ENCODE data around the gene KCNJ12. TPM values are rescaled to one million over a fixed set of nuclear protein-coding genes. Genes with fewer than 3 reads are reported as not detected.
"Not testable (repeated sequence)": the region's sequence is repeated elsewhere in the genome, so short reads cannot be mapped to it uniquely, and the experiment has no call there.

KCNJ12 gene
- total and polyA plus RNA-seq, 8 donors: 0.09 to 0.37 (median 0.14) TPM

GRCh38 chr17:21424697-21425096, 48.5 kb downstream of the KCNJ12 start:
- not testable (repeated sequence) for H3K4me3 ChIP-seq, H3K36me3 ChIP-seq, FAIRE-seq, H3K9me3 ChIP-seq, H3K27me3 ChIP-seq, H3K4me1 ChIP-seq, ATAC-seq, H3K27ac ChIP-seq
- DNase-seq: peak in 2 of 6 donors; percentile 46 to 54
- intact Hi-C loops (cut with DNase I): loop anchor here in 1 of 3 donors (5.0 kb wide), 1 partner anchor 283 kb away; no protein-coding TSS in a partner anchor
- 79 to 84% methylated on average over 7 of the region's 7 CpGs for WGBS, 2 donors

DNA sequence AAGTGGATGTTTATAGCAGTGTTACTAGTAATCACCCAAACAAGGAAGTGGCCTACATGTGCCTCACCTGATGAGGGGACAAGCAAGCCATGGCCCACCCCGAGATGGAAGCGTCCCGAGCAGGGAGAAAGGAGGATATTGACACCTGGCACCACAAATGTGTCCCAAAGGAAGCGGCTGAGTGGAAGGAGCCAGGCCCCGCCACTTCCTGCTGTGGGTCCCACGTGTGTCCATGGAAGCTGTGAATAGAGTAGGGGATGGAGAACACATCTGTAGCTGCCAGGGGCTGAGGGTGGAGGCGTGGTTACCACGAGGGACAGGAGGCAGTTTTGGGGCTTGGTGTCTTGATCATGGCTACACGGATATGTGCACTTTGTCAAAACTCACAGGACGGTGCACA, 49.2 kb downstream of the KCNJ12 start:
- H3K27me3 ChIP-seq: no peaks in the 10 kb centered on the region
- DNase-seq (no peak), ATAC-seq (no peak), FAIRE-seq (no peak)
- H3K9me3 ChIP-seq: no peaks in the 10 kb centered on the region
- intact Hi-C loops (cut with DNase I): no loop called here
- no peaks in the 10 kb centered on the region for H3K4me1 ChIP-seq
- no peak overlapping the region for H3K4me3 ChIP-seq
- H3K36me3 ChIP-seq: no peaks in the 10 kb centered on the region
- no peak overlapping the region for H3K27ac ChIP-seq
- TF ChIP-seq CTCF (IDR thresholded peaks at IDR 0.05): no peak
- WGBS, 2 donors: 59 to 61% methylated on average over 10 of the region's 10 CpGs

GRCh38 chr17:21425736-21426135, 49.6 kb downstream of the KCNJ12 start:
- WGBS, 2 donors: 35 to 55% methylated on average over 4 of the region's 4 CpGs
- H3K36me3 ChIP-seq: no peaks in the 10 kb centered on the region
- no peaks in the 10 kb centered on the region for H3K27me3 ChIP-seq
- intact Hi-C loops (cut with DNase I): no loop called here
- H3K4me3 ChIP-seq: no peak overlapping the region
- FAIRE-seq (no peak), ATAC-seq (no peak), DNase-seq (no peak)
- H3K9me3 ChIP-seq: no peaks in the 10 kb centered on the region
- no peaks in the 10 kb centered on the region for H3K4me1 ChIP-seq
- no peak for TF ChIP-seq CTCF (IDR thresholded peaks at IDR 0.05)
- H3K27ac ChIP-seq: no peak overlapping the region

GRCh38 chr17:21426246-21426645, 50.1 kb downstream of the KCNJ12 start:
- not testable (repeated sequence) for H3K9me3 ChIP-seq, H3K4me3 ChIP-seq, DNase-seq

DNA sequence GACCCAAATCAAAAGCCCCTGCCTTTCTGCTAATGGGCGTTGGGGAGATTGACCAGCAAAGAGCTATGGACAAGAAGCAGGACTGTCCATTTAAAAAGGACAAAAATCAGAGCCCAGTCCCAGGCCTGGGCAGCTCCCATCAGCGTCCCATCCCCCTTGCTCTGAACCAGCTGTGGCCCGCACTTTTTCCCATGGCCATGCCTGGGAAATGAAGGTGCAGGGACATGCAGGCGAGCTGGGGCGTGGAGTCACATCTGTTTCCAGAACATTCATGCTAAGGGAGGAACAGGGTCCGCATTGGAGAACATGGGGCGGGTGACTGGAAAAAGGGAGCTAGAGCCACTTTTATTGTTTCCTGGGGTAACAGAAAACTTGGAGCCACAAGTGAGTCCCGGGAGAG, 50.7 kb downstream of the KCNJ12 start:
- H3K4me3 ChIP-seq; H3K27ac ChIP-seq; H3K27me3 ChIP-seq; intact Hi-C loops (cut with DNase I); H3K36me3 ChIP-seq; H3K9me3 ChIP-seq; FAIRE-seq; H3K4me1 ChIP-seq; ATAC-seq: not testable (repeated sequence)
- DNase-seq: peak in 1 of 6 donors; percentile 49
- 65 to 70% methylated on average over 7 of the region's 8 CpGs for WGBS, 2 donors

More at GRCh38 chr17:21426246-21426645, 50.1 kb downstream of the KCNJ12 start:
- H3K36me3 ChIP-seq; intact Hi-C loops (cut with DNase I); FAIRE-seq; H3K27ac ChIP-seq; ATAC-seq; H3K27me3 ChIP-seq; H3K4me1 ChIP-seq: not testable (repeated sequence)
- 46 to 54% methylated on average over 7 to 8 of the region's 8 CpGs for WGBS, 2 donors

DNA sequence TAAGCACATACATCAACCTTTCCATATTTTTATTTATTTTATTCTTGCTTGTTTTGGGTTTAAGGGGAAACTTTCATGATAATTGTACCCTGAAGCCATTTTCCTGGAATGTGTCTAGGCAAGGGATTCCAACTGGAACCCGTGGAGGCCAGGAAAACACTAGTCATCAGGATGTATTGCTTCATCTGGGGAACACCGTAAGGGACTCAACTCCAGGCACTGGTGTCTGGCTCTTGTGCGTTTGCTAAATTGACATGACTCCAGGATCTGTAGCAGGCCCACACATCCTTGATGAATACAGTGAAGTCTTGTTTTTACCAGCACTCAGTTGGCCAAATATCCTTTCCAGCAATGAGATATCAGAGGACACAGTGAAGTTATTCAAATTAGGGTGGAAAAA, 51.6 kb downstream of the KCNJ12 start:
- no CpG with 5 or more reads among the region's 3 CpGs for WGBS, 2 donors
- H3K27ac ChIP-seq, FAIRE-seq: not testable (repeated sequence)

GRCh38 chr17:21428752-21429424, 52.7 kb downstream of the KCNJ12 start:
- DNase-seq; FAIRE-seq; H3K4me3 ChIP-seq; H3K9me3 ChIP-seq; H3K27me3 ChIP-seq; H3K27ac ChIP-seq; intact Hi-C loops (cut with DNase I); H3K4me1 ChIP-seq; ATAC-seq; H3K36me3 ChIP-seq: not testable (repeated sequence)
- 51 to 65% methylated on average over 5 of the region's 5 CpGs for WGBS, 2 donors

More for the DNA sequence above, 51.6 kb downstream of the KCNJ12 start:
- H3K4me3 ChIP-seq; H3K9me3 ChIP-seq; H3K4me1 ChIP-seq; DNase-seq; H3K27me3 ChIP-seq; intact Hi-C loops (cut with DNase I); H3K36me3 ChIP-seq: not testable (repeated sequence)
- ATAC-seq: peak in 2 of 4 donors; percentile 19 to 46

DNA sequence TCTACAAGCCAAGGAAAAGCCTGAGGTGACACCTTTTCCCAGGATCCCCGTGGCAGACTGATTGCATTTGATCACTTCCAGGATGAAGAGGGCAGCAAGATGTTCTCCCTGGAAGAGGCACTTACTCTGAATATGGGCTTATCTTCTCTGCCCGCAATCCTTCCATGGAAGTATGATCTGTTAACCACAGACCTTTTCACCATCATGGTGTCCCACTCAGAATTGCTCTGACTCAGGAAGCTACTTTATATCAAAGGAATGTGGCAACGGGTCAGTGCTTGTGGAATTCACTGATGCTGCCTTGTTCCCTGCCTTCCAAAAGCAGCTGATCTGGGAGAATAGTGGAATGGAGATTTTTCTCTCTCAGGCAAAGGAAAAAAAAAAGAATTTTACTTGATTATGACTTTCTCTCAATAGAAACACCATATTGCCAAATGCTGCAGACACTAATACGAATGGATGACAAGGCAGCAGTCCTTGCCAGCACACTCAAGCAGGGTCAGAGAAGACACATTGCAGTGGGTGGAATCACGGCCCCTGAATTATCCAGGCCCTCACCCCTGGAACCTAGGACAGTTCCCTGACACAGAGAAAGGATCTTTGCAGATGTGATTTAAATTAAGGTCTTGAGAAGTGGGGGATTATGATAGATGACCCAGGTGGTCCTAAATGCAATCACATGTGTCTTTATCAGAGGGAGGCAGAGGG, 53.9 kb downstream of the KCNJ12 start:
- DNase-seq; H3K9me3 ChIP-seq; H3K4me3 ChIP-seq; H3K27ac ChIP-seq; FAIRE-seq; intact Hi-C loops (cut with DNase I); H3K36me3 ChIP-seq; H3K27me3 ChIP-seq; H3K4me1 ChIP-seq: not testable (repeated sequence)
- WGBS, 2 donors: 42 to 56% methylated on average over 4 of the region's 5 CpGs
- ATAC-seq: peak in 1 of 4 donors; percentile 49

- DNase-seq; H3K9me3 ChIP-seq; ATAC-seq; intact Hi-C loops (cut with DNase I); FAIRE-seq; H3K4me1 ChIP-seq; H3K27ac ChIP-seq; H3K36me3 ChIP-seq; H3K4me3 ChIP-seq; H3K27me3 ChIP-seq: not testable (repeated sequence)
- WGBS, 2 donors: 73 to 92% methylated on average over 5 of the region's 5 CpGs
These were observed 57.8 kb downstream of the KCNJ12 start for GRCh38 chr17:21433971-21434370.

GRCh38 chr17:21434976-21435375, 58.8 kb downstream of the KCNJ12 start:
- FAIRE-seq; DNase-seq; H3K4me1 ChIP-seq; ATAC-seq; H3K9me3 ChIP-seq; H3K4me3 ChIP-seq; intact Hi-C loops (cut with DNase I); H3K36me3 ChIP-seq; H3K27ac ChIP-seq; H3K27me3 ChIP-seq: not testable (repeated sequence)
- WGBS, 2 donors: 60 to 73% methylated on average over 2 of the region's 2 CpGs
